Right renal cortex interstitium (tissue), 3 donors: ENCODE measurements around the gene CORO2B. TPM values are rescaled to one million over a fixed set of nuclear protein-coding genes. Genes with fewer than 3 reads are reported as not detected.

ENCODE experiments used
- DNase-seq, 3 donors: peaks; one replicate each; pipeline ENCODE4 v3.0.0-alpha.2; 2013; ENCODE audit warnings: low read depth in 3 of 3, low spot score in 2 of 3
- polyA plus RNA-seq, 3 donors: library from polyadenylated mRNA; unstranded; fragments of 120-200 nt; gene quantifications; one replicate each; pipeline ENCODE4 v1.2.1, GENCODE V29; 2013; ENCODE audit not compliant: insufficient read length in 3 of 3

Gene CORO2B
- polyA plus RNA-seq, 3 donors, result 20.4 to 23.5 (median 23.5) TPM

- DNase-seq, result no peak
Observed at GRCh38 chr15:68623301-68623892, 44.6 kb downstream of the CORO2B start.

GRCh38 chr15:68625853-68626252 is 47.1 kb downstream of the CORO2B start:
- no peak for DNase-seq

GRCh38 chr15:68626283-68626682 is 47.5 kb downstream of the CORO2B start:
- DNase-seq, result no peak

DNA sequence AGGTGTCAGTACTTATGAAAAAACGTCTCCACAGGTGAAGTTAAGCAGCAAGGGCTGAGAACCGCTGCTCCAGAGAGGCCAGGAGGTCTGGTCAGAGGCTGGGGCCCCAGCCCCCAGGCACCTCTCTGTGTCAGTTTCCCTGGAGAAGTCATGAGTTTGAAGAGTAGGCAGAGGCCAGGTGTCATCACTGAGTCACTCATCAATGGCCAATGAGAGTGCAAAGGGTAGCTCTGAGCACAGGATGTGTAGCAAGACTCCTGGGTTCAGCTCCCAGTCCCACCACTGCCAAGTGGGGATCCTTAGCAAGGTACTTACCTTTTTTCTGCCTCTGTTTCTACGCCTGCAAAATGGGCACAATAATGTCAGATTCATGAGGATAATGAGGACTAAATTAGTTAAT is 47.9 kb downstream of the CORO2B start:
- no peak for DNase-seq

DNA sequence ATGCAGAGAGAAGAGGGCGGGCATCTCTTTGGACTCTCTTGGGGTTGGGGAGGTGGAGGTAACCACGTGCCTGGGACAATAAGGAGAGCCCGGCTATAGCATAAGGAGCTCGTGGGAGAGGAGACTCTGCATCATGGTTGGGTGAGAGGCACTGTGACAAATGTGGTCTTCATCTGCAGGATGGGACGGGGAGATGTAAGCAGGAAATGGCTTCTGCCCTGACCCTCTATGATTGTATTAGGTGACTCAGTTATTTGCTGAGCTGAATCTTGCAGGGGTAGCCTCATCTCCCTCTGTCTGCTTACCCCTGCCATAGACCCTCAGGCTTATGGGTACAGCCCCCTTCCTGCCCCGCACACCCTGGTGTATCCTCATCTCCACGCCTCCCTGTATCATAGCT is 48.7 kb downstream of the CORO2B start:
- no peak for DNase-seq

DNA sequence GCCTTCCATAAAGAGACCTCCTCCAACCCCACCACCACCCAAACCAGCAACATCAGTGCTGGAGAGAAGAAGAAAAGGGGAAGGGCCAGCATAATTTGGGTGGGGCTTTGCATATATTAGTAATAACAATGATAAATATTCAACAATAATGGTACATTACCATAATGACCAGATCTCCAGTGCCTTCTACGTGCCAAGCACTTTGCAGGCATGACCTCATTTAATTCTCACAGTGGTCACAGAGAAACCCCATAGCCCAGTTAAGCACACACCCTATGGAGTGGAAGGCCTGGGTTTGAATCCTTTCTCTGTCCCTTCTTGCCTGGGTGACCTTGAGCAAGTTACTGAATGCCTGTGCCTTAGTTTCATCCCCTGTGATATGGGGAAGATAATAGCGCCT is 49.2 kb downstream of the CORO2B start:
- DNase-seq, result no peak

- DNase-seq, result no peak
Observed at GRCh38 chr15:68629519-68630210, 50.9 kb downstream of the CORO2B start.

- no peak for DNase-seq
Observed at GRCh38 chr15:68630211-68630555, 51.4 kb downstream of the CORO2B start.

DNA sequence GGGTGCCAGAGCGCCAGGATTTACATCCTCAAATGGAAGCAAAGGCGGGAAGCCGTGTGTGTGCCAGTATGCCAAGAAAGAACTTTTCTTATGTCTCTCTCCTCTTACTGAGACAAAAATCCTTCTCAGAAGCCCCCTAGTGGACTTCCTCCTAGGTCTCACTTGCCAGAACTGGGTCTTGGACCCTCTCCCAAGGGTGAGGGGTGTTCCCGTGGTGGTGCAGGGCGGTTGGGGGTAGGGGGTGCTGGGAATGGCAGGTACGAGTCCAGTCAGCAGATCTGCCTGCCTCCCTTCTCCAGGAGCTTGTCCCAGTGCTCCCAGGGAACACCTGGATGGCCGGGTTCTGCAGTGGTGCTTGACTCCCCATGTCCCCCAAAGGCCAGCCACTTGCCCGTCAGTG is 52.0 kb downstream of the CORO2B start:
- DNase-seq, result no peak

DNA sequence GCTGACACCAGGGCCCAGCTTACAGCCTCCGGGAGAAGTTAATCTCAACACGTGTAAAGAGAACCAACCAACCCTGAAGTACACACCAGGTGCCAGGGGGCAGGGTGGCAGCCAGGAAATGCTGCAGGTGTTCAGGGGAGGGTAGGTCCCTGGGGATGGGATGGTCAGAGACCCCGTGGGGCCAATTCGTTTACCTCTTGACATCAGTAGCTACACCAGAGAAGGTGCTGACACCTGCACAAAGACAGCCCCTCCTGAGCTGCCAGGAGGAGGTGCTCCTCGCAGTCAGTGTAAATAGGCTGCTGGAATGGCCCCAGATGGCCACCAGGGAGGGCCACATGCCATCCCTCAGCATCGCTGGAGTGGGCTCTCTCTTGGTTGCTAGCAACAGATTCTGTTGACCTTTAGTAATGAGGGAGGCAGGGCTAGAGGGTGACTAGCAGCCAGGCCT is 52.8 kb downstream of the CORO2B start:
- no peak for DNase-seq

- no peak for DNase-seq
Observed at GRCh38 chr15:68632101-68632500, 53.3 kb downstream of the CORO2B start.

DNA sequence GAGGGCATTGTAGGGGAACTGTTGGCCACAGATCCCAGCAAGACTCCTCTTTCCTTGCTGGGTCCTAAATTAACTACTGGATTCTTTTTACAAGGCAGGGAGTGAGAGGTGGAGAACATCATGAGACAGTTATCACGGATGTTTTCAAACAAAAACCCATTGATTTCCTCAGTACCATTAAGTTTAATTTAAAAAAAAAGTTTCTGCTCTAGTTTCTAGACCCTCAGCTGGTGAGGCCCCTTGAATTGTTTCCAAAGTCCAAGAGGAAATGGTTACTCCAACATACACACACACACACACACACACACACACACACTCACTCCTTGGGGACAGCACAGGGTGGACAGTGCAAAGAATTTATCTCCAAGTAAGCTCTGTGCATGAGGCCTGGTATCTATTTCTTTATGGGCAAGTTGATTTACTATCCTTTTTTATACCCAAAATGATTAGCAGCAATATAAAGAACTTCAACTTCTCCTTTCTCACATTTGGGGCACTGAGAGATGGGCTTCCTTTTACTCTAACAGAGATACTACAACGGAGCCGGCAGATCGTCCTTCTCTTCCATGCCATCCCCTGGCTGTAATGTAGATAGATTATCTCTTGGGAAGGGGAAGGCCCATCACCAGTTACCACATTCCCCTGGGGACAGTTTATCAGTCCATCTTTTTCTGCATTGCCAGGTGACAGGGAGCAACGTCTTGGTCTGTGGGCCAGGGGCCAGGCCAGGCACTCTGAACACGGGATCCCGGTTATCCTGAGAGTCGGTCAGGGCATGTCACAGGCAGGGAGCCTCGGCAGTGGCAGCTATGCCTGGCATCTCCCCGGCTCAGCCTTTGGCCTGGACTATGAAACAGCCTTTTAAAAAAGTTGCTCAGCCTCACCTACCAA is 54.7 kb downstream of the CORO2B start:
- DNase-seq, result no peak

DNA sequence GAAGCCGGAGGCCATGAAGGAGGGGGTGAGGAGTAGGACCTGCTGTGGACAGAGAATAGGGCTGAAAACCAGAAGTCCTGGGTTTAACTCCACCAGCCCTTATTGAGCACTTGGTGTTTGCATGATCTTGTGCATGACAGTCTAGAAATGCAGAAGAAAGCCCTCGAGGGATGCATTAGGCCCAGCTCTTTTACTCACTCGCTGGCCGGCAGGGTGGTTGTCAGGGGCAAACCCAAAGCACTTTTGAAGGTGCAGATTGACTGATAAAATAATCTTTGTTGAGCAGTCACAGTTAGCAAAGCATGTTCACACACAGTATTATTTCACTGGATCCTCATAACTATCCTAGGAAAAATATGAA is 55.3 kb downstream of the CORO2B start:
- no peak for DNase-seq

DNA sequence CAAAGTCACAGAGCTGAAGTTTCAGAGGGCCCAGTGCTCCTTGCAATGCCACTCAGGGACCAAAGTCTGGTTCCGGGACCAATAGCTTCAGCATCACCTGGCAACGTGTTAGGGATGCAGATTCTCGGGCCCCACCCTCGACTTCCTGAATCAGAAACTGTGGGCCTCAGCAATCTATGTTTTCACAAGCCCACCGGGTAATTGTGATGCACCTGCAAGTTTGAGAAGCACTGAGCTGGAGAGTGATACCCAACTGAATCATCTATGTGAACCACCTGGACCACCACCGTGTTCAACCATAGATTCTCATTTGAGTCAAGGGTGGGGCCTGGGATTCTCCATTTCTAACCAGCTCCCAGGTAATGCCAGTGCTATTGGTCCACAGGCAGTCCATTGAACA is 55.7 kb downstream of the CORO2B start:
- DNase-seq, result no peak

DNA sequence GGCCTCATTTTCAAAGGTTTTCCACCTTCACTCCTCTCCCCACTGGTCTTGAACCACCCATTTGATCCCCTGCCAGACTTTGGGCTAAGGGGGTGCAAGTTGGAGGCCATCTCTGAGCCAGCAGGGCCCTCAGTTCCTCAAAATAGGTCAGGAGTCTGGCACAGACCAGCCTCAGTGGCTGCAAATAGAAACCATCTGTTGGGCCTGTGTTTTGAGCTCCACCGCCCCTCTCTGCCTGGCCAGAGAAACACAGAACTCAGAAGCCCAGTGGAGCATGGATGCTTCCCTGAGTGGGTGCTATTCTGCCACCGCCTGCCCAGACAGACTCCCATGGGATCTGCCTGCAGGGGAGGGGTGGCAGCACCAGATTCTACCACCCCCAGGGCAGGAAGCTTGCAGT is 56.3 kb downstream of the CORO2B start:
- no peak for DNase-seq

DNA sequence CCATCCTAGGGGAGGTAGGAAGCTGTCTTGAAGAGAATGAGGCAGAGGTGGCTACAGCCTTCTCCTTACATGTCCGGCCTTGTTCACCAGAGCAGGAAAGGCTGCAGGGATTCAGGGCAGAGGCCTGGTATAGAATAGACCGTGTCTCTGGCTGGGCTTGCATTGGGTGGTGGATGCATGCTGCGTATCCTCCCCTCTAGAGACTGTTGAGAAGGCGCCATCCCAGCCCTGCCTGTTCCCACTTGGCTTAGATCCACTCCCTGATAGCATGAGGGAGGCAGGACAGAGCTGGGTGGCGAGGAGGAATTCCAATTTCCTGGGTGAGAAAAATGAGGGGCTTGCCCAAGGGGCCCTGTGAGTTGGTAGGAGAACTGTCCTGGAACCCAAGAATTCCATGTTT is 57.5 kb downstream of the CORO2B start:
- DNase-seq, result no peak

DNA sequence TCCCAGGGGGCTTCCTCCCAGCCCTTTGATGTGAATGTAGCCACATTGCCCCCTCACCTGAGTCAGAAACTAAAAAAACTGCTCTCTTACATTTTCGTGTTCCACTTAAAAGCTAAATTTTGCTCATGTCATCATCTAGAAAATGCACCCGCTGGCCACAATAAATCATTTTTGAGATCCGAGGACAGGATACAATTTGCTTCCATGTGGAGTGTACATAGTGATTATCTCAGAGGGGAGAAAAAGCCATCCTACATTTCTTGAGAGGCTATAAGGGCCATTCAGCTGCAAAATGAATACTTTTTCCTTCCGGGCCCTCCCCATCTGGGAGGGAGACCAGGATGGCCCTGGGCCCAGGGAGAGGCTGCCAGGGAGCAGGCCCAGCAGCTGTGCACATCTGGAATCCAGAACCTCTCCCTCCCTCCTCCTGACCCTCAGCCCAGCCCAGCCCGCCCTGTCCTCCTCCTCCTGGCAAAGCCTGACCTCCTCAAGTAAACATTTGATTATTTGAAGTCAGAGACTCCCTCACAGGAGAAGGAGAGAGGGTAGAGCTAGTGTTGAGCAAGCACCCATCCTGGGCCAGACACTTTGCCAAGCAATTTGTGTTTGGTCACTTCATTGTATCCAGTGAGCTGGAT is 59.1 kb downstream of the CORO2B start:
- no peak for DNase-seq

DNA sequence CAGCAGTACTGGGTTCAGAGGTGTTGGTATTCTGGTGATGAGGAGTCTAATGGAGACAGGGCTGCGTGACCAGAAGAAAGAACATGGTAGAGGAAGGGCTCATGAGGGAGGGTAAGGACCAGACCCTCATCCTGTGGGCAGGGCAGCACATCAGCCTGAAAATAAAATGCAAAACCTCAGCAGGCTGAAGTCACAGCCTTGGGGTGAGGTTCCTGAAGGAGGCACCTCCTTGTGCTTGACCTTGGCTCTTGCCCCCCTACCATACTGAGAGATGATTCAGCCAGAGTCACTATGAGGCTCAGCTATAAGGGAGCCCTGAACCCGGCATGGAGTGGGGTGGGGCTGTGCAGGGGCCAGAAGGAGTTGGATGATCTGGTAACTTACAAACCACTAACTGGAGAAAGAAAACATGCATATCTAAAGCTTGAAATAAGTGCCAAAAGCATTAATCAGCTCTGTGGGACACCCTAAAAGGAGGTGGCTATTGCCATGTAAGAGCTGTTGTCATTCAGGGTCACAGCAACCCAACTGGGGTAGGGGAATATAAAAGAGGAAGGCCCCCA is 60.2 kb downstream of the CORO2B start:
- DNase-seq, result no peak

DNA sequence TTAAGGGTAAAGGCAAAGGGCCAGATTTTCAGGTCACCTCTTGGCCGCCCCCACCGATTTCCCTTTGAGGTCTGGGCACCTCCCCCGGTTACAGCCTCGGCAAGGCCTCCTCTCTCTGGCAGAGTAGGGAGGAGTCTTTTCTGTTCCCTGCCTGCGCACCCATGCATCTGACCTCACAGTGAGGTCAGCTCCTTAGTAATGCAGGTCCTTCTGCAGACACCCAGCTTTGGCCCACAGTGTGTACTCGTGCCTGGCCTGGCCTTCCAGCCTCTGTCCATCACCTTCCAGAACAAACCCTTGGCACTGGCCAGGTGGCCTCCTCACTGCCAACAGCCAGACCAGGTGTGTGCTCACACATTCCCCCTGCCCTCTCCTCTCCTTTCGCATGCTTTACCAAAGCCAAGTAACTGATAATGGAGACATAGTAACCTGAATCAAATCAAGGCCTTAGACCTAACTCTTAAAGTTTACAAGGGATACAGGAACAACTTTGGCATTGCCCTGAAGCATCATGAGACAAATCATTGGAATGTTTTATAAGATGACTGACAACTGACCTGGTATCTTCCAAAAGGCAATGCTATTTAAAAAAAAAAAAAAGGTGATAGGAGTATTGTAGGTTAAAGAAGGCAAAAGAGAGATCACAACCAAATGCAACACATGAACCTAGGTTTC is 61.3 kb downstream of the CORO2B start:
- no peak for DNase-seq

DNA sequence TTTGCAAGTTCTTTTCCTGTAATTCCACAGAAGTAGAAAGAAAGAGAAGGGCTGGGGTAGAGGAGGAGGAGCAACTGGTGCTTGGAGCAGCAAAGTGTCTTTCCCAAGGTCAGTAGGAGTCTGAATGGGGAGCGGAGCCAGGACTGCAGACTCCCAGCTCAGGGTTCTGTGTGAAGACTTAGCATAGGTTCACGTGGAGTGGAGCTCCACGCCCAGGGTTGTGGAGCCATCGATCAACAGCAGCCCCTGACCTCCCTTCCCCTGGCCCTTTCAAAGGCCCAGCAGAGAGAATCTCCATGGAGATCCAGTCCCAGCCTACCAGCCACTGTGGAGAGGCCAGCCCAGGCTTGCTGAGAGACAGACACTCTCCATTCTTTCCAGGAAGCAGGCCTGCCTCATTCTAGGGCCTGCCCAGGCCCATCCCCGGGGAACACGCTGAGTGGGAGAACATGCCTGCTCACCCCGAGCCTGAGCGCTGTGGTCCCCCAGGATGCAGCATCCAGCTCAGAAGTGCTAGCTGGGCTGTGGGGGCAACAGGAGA is 62.1 kb downstream of the CORO2B start:
- no peak for DNase-seq
